Activated CD4-positive, alpha-beta T cell treated with anti-CD3 and anti-CD28 coated beads for 36 hours (primary cell): ENCODE data around the gene CTBS. TPM values are rescaled to one million over a fixed set of nuclear protein-coding genes. Genes with fewer than 3 reads are reported as not detected.

Experiments
- ATAC-seq: fragments of 200-7000 bp; cut with Tn5 transposase; one replicate; pipeline ENCODE4 v1.10.0; 2021; ENCODE audit warnings: mild to moderate bottlenecking, moderate library complexity
- CTCF ChIA-PET: fragments of 350-600 bp; sonication (Branson Sonifier 250); formaldehyde crosslinking; loops from one replicate; lab custom pipeline; 2021; ENCODE audit warnings: antibody characterized with exemption; lab: Charles Lee
- POLR2A ChIA-PET: fragments of 350-600 bp; sonication (Branson Sonifier 250); formaldehyde crosslinking; loops from one replicate; lab custom pipeline; 2021; ENCODE audit warnings: antibody characterized with exemption, inconsistent platforms; lab: Charles Lee
- DNase-seq: peaks from one replicate; pipeline ENCODE4 v3.0.0-alpha.2; 2020
- H3K27ac Mint-ChIP-seq: one replicate; pipeline ENCODE4 v1.8.0; 2021; ENCODE audit warnings: mixed read lengths
- H3K27me3 Mint-ChIP-seq: one replicate; pipeline ENCODE4 v1.8.0; 2021; ENCODE audit warnings: mixed read lengths
- H3K36me3 Mint-ChIP-seq: one replicate; pipeline ENCODE4 v1.8.0; 2021; ENCODE audit warnings: low read depth, mixed read lengths
- H3K4me1 Mint-ChIP-seq: one replicate; pipeline ENCODE4 v1.8.0; 2021; ENCODE audit warnings: mixed read lengths
- H3K4me3 Mint-ChIP-seq: one replicate; pipeline ENCODE4 v1.8.0; 2021; ENCODE audit warnings: mild to moderate bottlenecking, moderate library complexity, mixed read lengths
- H3K9me3 Mint-ChIP-seq: one replicate; pipeline ENCODE4 v1.8.0; 2021; ENCODE audit warnings: low read depth, mixed read lengths
- intact Hi-C, 2 experiments: fragments of 100-400 bp; cut with DNase I in 1 of 2; cut with micrococcal nuclease in 1 of 2; formaldehyde crosslinking; loops; one replicate each; pipeline versions ENCODE4 v1.14.2 to v1.15.1; 2022 to 2024; cut with DNase I, micrococcal nuclease
- total RNA-seq, 2 experiments: library from RNA; stranded (reverse); gene quantifications; one replicate each; pipeline ENCODE4 v1.2.3, GENCODE V29; 2021

CTBS gene
- total RNA-seq, 2 experiments from 2014 or later: 13.5 to 17.3 TPM

- no peak for ATAC-seq
- H3K27me3 Mint-ChIP-seq: peaks cover 4% of the 10 kb centered on the region
- no peak overlapping the region for H3K27ac Mint-ChIP-seq
- H3K36me3 Mint-ChIP-seq: no peaks in the 10 kb centered on the region
- H3K4me1 Mint-ChIP-seq: no peaks in the 10 kb centered on the region
- no peak overlapping the region for H3K4me3 Mint-ChIP-seq
- ChIA-PET POLR2A (no interaction called here), CTCF (interaction anchor here (0.7 to 1.0 kb wide), 2 partner anchors 36 to 165 kb away, joined by 3 read pairs; no protein-coding TSS in a partner anchor)
- DNase-seq: no peak
- H3K9me3 Mint-ChIP-seq: no peaks in the 10 kb centered on the region
- intact Hi-C loops: no loop called here
Observed at GRCh38 chr1:84584126-84584525, 9.9 kb upstream of the CTBS start.

GRCh38 chr1:84583648-84584047, 9.4 kb upstream of the CTBS start:
- Mint-ChIP-seq H3K9me3 (no peaks in the 10 kb centered on the region), H3K27ac (no peak overlapping the region), H3K4me3 (no peak overlapping the region), H3K4me1 (no peaks in the 10 kb centered on the region), H3K27me3 (peaks cover 4% of the 10 kb centered on the region), H3K36me3 (no peaks in the 10 kb centered on the region)
- intact Hi-C loops: no loop called here
- CTCF ChIA-PET: interaction anchor here (1.0 kb wide), 1 partner anchor 37 kb away, joined by 3 read pairs; no protein-coding TSS in a partner anchor
- POLR2A ChIA-PET: no interaction called here
- no peak for DNase-seq
- ATAC-seq: no peak

- H3K27me3 Mint-ChIP-seq: peaks cover 4% of the 10 kb centered on the region
- intact Hi-C loops: no loop called here
- no peaks in the 10 kb centered on the region for H3K9me3 Mint-ChIP-seq
- H3K4me1 Mint-ChIP-seq: no peaks in the 10 kb centered on the region
- H3K27ac Mint-ChIP-seq: no peak overlapping the region
- no peak overlapping the region for H3K4me3 Mint-ChIP-seq
- ATAC-seq (no peak), DNase-seq (no peak)
- POLR2A ChIA-PET: no interaction called here
- no peaks in the 10 kb centered on the region for H3K36me3 Mint-ChIP-seq
- CTCF ChIA-PET: no interaction called here
Observed at GRCh38 chr1:84582802-84583587, 8.8 kb upstream of the CTBS start.

GRCh38 chr1:84581648-84582047, 7.4 kb upstream of the CTBS start:
- H3K4me3 Mint-ChIP-seq: no peak overlapping the region
- ATAC-seq: no peak
- no peaks in the 10 kb centered on the region for H3K9me3 Mint-ChIP-seq
- no peaks in the 10 kb centered on the region for H3K4me1 Mint-ChIP-seq
- POLR2A ChIA-PET: no interaction called here
- CTCF ChIA-PET: no interaction called here
- DNase-seq: no peak
- H3K27me3 Mint-ChIP-seq: peaks cover 4% of the 10 kb centered on the region
- intact Hi-C loops: no loop called here
- no peak overlapping the region for H3K27ac Mint-ChIP-seq
- no peaks in the 10 kb centered on the region for H3K36me3 Mint-ChIP-seq

- CTCF ChIA-PET: interaction anchor here (0.5 to 1.2 kb wide), 4 partner anchors 45 to 825 kb away, joined by 3 to 4 read pairs (median 3); no protein-coding TSS in a partner anchor
- H3K4me1 Mint-ChIP-seq: peaks cover 42% of the 10 kb centered on the region
- H3K36me3 Mint-ChIP-seq: peaks cover 25% of the 10 kb centered on the region
- no peak for ATAC-seq
- intact Hi-C loops: loop anchor here (1.0 to 5.0 kb wide), 12 partner anchors 24 to 702 kb away; partner anchors contain the start of genes BCL10 (in 2 of the 2), GNG5 (in 2 of the 2), SPATA1 (in 2 of the 2) and SSX2IP (in 2 of the 2)
- POLR2A ChIA-PET: no interaction called here
- no peaks in the 10 kb centered on the region for H3K27me3 Mint-ChIP-seq
- H3K9me3 Mint-ChIP-seq: no peaks in the 10 kb centered on the region
- H3K4me3 Mint-ChIP-seq: peak overlapping the region; percentile 97
- H3K27ac Mint-ChIP-seq: peak overlapping the region; percentile 98
- DNase-seq: no peak
Observed at GRCh38 chr1:84574936-84575335, 696 bp upstream of the CTBS start.

GRCh38 chr1:84573481-84573966, 716 bp downstream of the CTBS start:
- no peak for ATAC-seq
- no peak for DNase-seq
- POLR2A ChIA-PET: interaction anchor here (0.5 to 2.3 kb wide), 13 partner anchors 23 to 703 kb away, joined by 3 to 20 read pairs (median 5); partner anchors contain the start of genes BCL10, GNG5 and SPATA1
- CTCF ChIA-PET: interaction anchor here (0.9 to 2.9 kb wide), 13 partner anchors 9 to 685 kb away, joined by 3 to 28 read pairs (median 4); partner anchors contain the start of genes C1orf52, GNG5 and SPATA1
- Mint-ChIP-seq H3K27me3 (no peaks in the 10 kb centered on the region), H3K27ac (peak overlapping the region; percentile 99), H3K4me1 (peaks cover 47% of the 10 kb centered on the region), H3K9me3 (no peaks in the 10 kb centered on the region), H3K36me3 (peaks cover 33% of the 10 kb centered on the region), H3K4me3 (peak overlapping the region; percentile 97)
- intact Hi-C loops: loop anchor here (1.0 to 5.0 kb wide), 9 partner anchors 46 to 704 kb away; partner anchors contain the start of genes BCL10 (in 2 of the 2), PRKACB (in 1 of the 2), RPF1 (in 1 of the 2) and SAMD13 (in 1 of the 2)

- intact Hi-C loops: loop anchor here (5.0 kb wide), 6 partner anchors 269 to 706 kb away; partner anchors contain the start of genes BCL10 (in 2 of the 2), PRKACB (in 1 of the 2), SAMD13 (in 1 of the 2) and SYDE2 (in 1 of the 2)
- no peak overlapping the region for H3K4me3 Mint-ChIP-seq
- CTCF ChIA-PET: interaction anchor here (0.6 kb wide), 1 partner anchor 32 kb away, joined by 4 read pairs; no protein-coding TSS in a partner anchor
- peaks cover 40% of the 10 kb centered on the region for H3K36me3 Mint-ChIP-seq
- H3K27ac Mint-ChIP-seq: no peak overlapping the region
- no peak for ATAC-seq
- H3K9me3 Mint-ChIP-seq: no peaks in the 10 kb centered on the region
- no peak for DNase-seq
- POLR2A ChIA-PET: no interaction called here
- H3K4me1 Mint-ChIP-seq: peaks cover 56% of the 10 kb centered on the region
- H3K27me3 Mint-ChIP-seq: no peaks in the 10 kb centered on the region
Observed at GRCh38 chr1:84571150-84571535, 3.1 kb downstream of the CTBS start.

- Mint-ChIP-seq H3K4me1 (peaks cover 56% of the 10 kb centered on the region), H3K36me3 (peaks cover 40% of the 10 kb centered on the region), H3K27ac (no peak overlapping the region), H3K9me3 (no peaks in the 10 kb centered on the region), H3K4me3 (no peak overlapping the region), H3K27me3 (no peaks in the 10 kb centered on the region)
- POLR2A ChIA-PET: no interaction called here
- CTCF ChIA-PET: interaction anchor here (0.6 kb wide), 1 partner anchor 33 kb away, joined by 4 read pairs; no protein-coding TSS in a partner anchor
- no peak for DNase-seq
- intact Hi-C loops: loop anchor here (5.0 kb wide), 6 partner anchors 268 to 707 kb away; partner anchors contain the start of genes BCL10 (in 2 of the 2), PRKACB (in 1 of the 2), SAMD13 (in 1 of the 2) and SYDE2 (in 1 of the 2)
- ATAC-seq: no peak
Observed at GRCh38 chr1:84570436-84571149, 3.6 kb downstream of the CTBS start.

- Mint-ChIP-seq H3K4me1 (peaks cover 45% of the 10 kb centered on the region), H3K4me3 (no peak overlapping the region), H3K27me3 (no peaks in the 10 kb centered on the region), H3K36me3 (peaks cover 40% of the 10 kb centered on the region), H3K27ac (no peak overlapping the region), H3K9me3 (no peaks in the 10 kb centered on the region)
- POLR2A ChIA-PET: no interaction called here
- CTCF ChIA-PET: interaction anchor here (1.1 kb wide), 1 partner anchor 43 kb away, joined by 3 read pairs; no protein-coding TSS in a partner anchor
- DNase-seq (no peak), ATAC-seq (no peak)
- intact Hi-C loops: no loop called here
Observed at GRCh38 chr1:84569216-84569615, 5.0 kb downstream of the CTBS start.

GRCh38 chr1:84550826-84551225, 23.4 kb downstream of the CTBS start:
- intact Hi-C loops: no loop called here
- Mint-ChIP-seq H3K9me3 (no peaks in the 10 kb centered on the region), H3K27me3 (no peaks in the 10 kb centered on the region), H3K27ac (no peak overlapping the region), H3K4me1 (no peaks in the 10 kb centered on the region), H3K36me3 (peaks cover 6% of the 10 kb centered on the region), H3K4me3 (no peak overlapping the region)
- POLR2A ChIA-PET: no interaction called here
- CTCF ChIA-PET: interaction anchor here (0.8 to 1.1 kb wide), 3 partner anchors 73 to 409 kb away, joined by 3 read pairs; no protein-coding TSS in a partner anchor
- DNase-seq: no peak
- ATAC-seq: no peak

GRCh38 chr1:84541679-84542078, 32.6 kb downstream of the CTBS start:
- no peaks in the 10 kb centered on the region for H3K27me3 Mint-ChIP-seq
- ChIA-PET CTCF (interaction anchor here (1.5 kb wide), 1 partner anchor 61 kb away, joined by 8 read pairs; no protein-coding TSS in a partner anchor), POLR2A (no interaction called here)
- H3K4me1 Mint-ChIP-seq: peaks cover 7% of the 10 kb centered on the region
- H3K27ac Mint-ChIP-seq: no peak overlapping the region
- H3K4me3 Mint-ChIP-seq: no peak overlapping the region
- DNase-seq: no peak
- peaks cover 17% of the 10 kb centered on the region for H3K36me3 Mint-ChIP-seq
- intact Hi-C loops: no loop called here
- H3K9me3 Mint-ChIP-seq: no peaks in the 10 kb centered on the region
- ATAC-seq: no peak
